Lower leg skin (tissue), 4 donors: ENCODE data around the gene SBK2. TPM values are rescaled to one million over a fixed set of nuclear protein-coding genes. Genes with fewer than 3 reads are reported as not detected.

Experiments used
- DNase-seq, 2 donors: peaks; one replicate each; pipeline ENCODE4 v3.0.0-alpha.2; 2019; ENCODE audit warnings: low spot score in 2 of 2
- H3K4me3 ChIP-seq: fragments of 200-600 bp; sonication (generic); 2 replicates; pipeline ENCODE4 v1.5.1; 2017; ENCODE audit warnings: mild to moderate bottlenecking, low read depth; ENCODE audit not compliant: poor library complexity, severe bottlenecking
- CTCF ChIP-seq, 3 donors: fragments of 450-650 bp; IDR thresholded peaks; one replicate each; pipeline ENCODE4 v1.5.1; 2016; ENCODE audit warnings: antibody characterized with exemption in 3 of 3, mild to moderate bottlenecking in 3 of 3, moderate library complexity in 2 of 3
- POLR2A ChIP-seq, 2 donors: fragments of 450-650 bp; IDR thresholded peaks; one replicate each; pipeline ENCODE4 v1.6.1; 2016 to 2017; ENCODE audit warnings: antibody characterized with exemption in 2 of 2, mild to moderate bottlenecking in 1 of 2, moderate library complexity in 1 of 2
- WGBS, 2 donors: methylation state at CpG; one replicate each; pipeline ENCODE4 v1.1.5; 2018; 5-methylcytosine and 5-hydroxymethylcytosine counted together
- intact Hi-C: fragments of 100-400 bp; cut with DNase I; formaldehyde crosslinking; loops from one replicate; pipeline ENCODE4 v1.15.0; 2023; ENCODE audit warnings: low total_unique reads
- total RNA-seq, 4 donors: library from RNA; depleted of rRNA; stranded (reverse); fragments of >200 nt; gene quantifications; one replicate each; pipeline ENCODE4 v1.1.0, GENCODE V29; 2016

SBK2 gene
- total RNA-seq, 4 donors from 2014 or later, result not detected

GRCh38 chr19:55482156-55482961 is 54.6 kb downstream of the SBK2 start:
- H3K4me3 ChIP-seq, result no peak overlapping the region
- WGBS, 2 donors, result 92 to 93% methylated on average over 28 to 35 of the region's 83 CpGs
- intact Hi-C loops, result no loop called here
- no peak for TF ChIP-seq CTCF (IDR thresholded peaks at IDR 0.05)
- no peak for TF ChIP-seq POLR2A (IDR thresholded peaks at IDR 0.05)
- DNase-seq, result no peak

GRCh38 chr19:55481794-55482155 is 55.2 kb downstream of the SBK2 start:
- no peak for TF ChIP-seq POLR2A (IDR thresholded peaks at IDR 0.05)
- no peak for TF ChIP-seq CTCF (IDR thresholded peaks at IDR 0.05)
- intact Hi-C loops, result no loop called here
- DNase-seq, result no peak
- no peak overlapping the region for H3K4me3 ChIP-seq
- WGBS, 2 donors, result 77 to 88% methylated on average over 3 to 23 of the region's 40 CpGs

- intact Hi-C loops, result no loop called here
- WGBS, 2 donors, result 94 to 95% methylated on average over 27 to 41 of the region's 52 CpGs
- no peak overlapping the region for H3K4me3 ChIP-seq
- TF ChIP-seq POLR2A (IDR thresholded peaks at IDR 0.05) (no peak), CTCF (IDR thresholded peaks at IDR 0.05) (no peak)
- DNase-seq, result no peak
Measured at GRCh38 chr19:55481148-55481793, 55.7 kb downstream of the SBK2 start.

GRCh38 chr19:55479451-55480230 is 57.3 kb downstream of the SBK2 start:
- no peak for DNase-seq
- TF ChIP-seq CTCF (IDR thresholded peaks at IDR 0.05) (no peak), POLR2A (IDR thresholded peaks at IDR 0.05) (no peak)
- no peak overlapping the region for H3K4me3 ChIP-seq
- WGBS, 2 donors, result 73 to 74% methylated on average over 15 of the region's 15 CpGs
- intact Hi-C loops, result no loop called here

GRCh38 chr19:55479045-55479444 is 57.9 kb downstream of the SBK2 start:
- no peak for DNase-seq
- intact Hi-C loops, result no loop called here
- H3K4me3 ChIP-seq, result no peak overlapping the region
- TF ChIP-seq CTCF (IDR thresholded peaks at IDR 0.05), result no peak
- TF ChIP-seq POLR2A (IDR thresholded peaks at IDR 0.05), result no peak
- WGBS, 2 donors, result 89 to 90% methylated on average over 17 of the region's 17 CpGs

Other genes starting within 250 kb of the SBK2 start
- under 1 TPM in 1 of 4 donors, not detected in 3; 0.58 TPM for gene TMEM150B, start 211.8 kb downstream of the SBK2 start, total RNA-seq
- 10 to 100 TPM; 16.5 to 25.4 (median 20.3) TPM for gene KMT5C, start 197.3 kb downstream of the SBK2 start, total RNA-seq
- 1 to 10 TPM in 1 of 4 donors, under 1 TPM in 2, not detected in 1; 0.42 to 1.1 (median 0.49) TPM for gene COX6B2, start 182.4 kb downstream of the SBK2 start, total RNA-seq
- not detected for gene GARIN5B, start 173.9 kb downstream of the SBK2 start, total RNA-seq
- under 1 TPM in 3 of 4 donors, not detected in 1; 0.23 to 0.68 (median 0.46) TPM for gene IL11, start 166.7 kb downstream of the SBK2 start, total RNA-seq
- gene TMEM190, start 160.3 kb downstream of the SBK2 start, total RNA-seq, result not detected
- gene TMEM238, start 152.8 kb downstream of the SBK2 start, total RNA-seq, result 10 to 100 TPM; 32.2 to 61.6 (median 47.5) TPM
- 100 to 1,000 TPM; 466 to 875 (median 590) TPM for gene RPL28, start 151.2 kb downstream of the SBK2 start, total RNA-seq
- gene UBE2S, start 129.3 kb downstream of the SBK2 start, total RNA-seq, result 10 to 100 TPM in 1 of 4 donors, 1 to 10 TPM in 3; 6.2 to 14.6 (median 9.2) TPM
- under 1 TPM in 1 of 4 donors, not detected in 3; 0.10 TPM for gene SHISA7, start 93.8 kb downstream of the SBK2 start, total RNA-seq
- gene ISOC2, start 75.5 kb downstream of the SBK2 start, total RNA-seq, result 10 to 100 TPM; 31.0 to 73.1 (median 66.4) TPM
- gene C19orf85, start 72.4 kb downstream of the SBK2 start, total RNA-seq, result not detected
- 10 to 100 TPM in 3 of 4 donors, 1 to 10 TPM in 1; 5.4 to 17.9 (median 12.2) TPM for gene ZNF628, start 60.5 kb downstream of the SBK2 start, total RNA-seq
- 1 to 10 TPM; 2.5 to 5.3 (median 4.1) TPM for gene NAT14, start 51.9 kb downstream of the SBK2 start, total RNA-seq
- gene SSC5D, start 48.7 kb downstream of the SBK2 start, total RNA-seq, result 1 to 10 TPM in 3 of 4 donors, under 1 TPM in 1; 0.64 to 6.2 (median 3.0) TPM
- gene SBK3, start 8.4 kb upstream of the SBK2 start, total RNA-seq, result under 1 TPM in 1 of 4 donors, not detected in 3; 0.26 TPM
- 1 to 10 TPM; 4.2 to 5.1 (median 4.6) TPM for gene ZNF579, start 43.7 kb upstream of the SBK2 start, total RNA-seq
- 10 to 100 TPM in 1 of 4 donors, 1 to 10 TPM in 3; 5.9 to 14.3 (median 7.7) TPM for gene FIZ1, start 62.4 kb upstream of the SBK2 start, total RNA-seq
- 10 to 100 TPM; 58.4 to 88.3 (median 78.3) TPM for gene ZNF524, start 63.2 kb upstream of the SBK2 start, total RNA-seq
- gene ZNF865, start 68.5 kb upstream of the SBK2 start, total RNA-seq, result 10 to 100 TPM in 3 of 4 donors, 1 to 10 TPM in 1; 8.1 to 17.8 (median 12.3) TPM
- gene ZNF784, start 87.4 kb upstream of the SBK2 start, total RNA-seq, result 10 to 100 TPM in 2 of 4 donors, 1 to 10 TPM in 2; 5.7 to 10.3 (median 8.3) TPM
- gene ZNF580, start 103.9 kb upstream of the SBK2 start, total RNA-seq, result 10 to 100 TPM; 14.1 to 38.0 (median 22.9) TPM
- gene ZNF581, start 106.5 kb upstream of the SBK2 start, total RNA-seq, result 10 to 100 TPM; 20.1 to 27.3 (median 22.8) TPM
- 10 to 100 TPM in 1 of 4 donors, 1 to 10 TPM in 3; 7.9 to 10.4 (median 8.5) TPM for gene CCDC106, start 111.1 kb upstream of the SBK2 start, total RNA-seq
- gene U2AF2, start 117.9 kb upstream of the SBK2 start, total RNA-seq, result 100 to 1,000 TPM in 3 of 4 donors, 10 to 100 TPM in 1; 78.8 to 149 (median 106) TPM
- 100 to 1,000 TPM in 3 of 4 donors, 10 to 100 TPM in 1; 81.2 to 189 (median 120) TPM for gene EPN1, start 138.1 kb upstream of the SBK2 start, total RNA-seq
- gene NLRP9, start 201.3 kb upstream of the SBK2 start, total RNA-seq, result not detected
- gene RFPL4A, start 222.0 kb upstream of the SBK2 start, total RNA-seq, result not detected
- gene RFPL4AL1, start 232.0 kb upstream of the SBK2 start, total RNA-seq, result not detected